ENCODE data around the gene CD80.

CD80 gene

GRCh38 chr3:119550192-119550910, 9.1 kb downstream of the CD80 start:
- in situ Hi-C loops (cut with MboI; ENCODE audit: low sequenced_read_pairs), result no loop called here

GRCh38 chr3:119548341-119548740, 11.1 kb downstream of the CD80 start:
- in situ Hi-C loops (cut with MboI; ENCODE audit: low sequenced_read_pairs), result no loop called here

GRCh38 chr3:119547227-119547626, 12.2 kb downstream of the CD80 start:
- in situ Hi-C loops (cut with MboI; ENCODE audit: low sequenced_read_pairs), result no loop called here

GRCh38 chr3:119543147-119543546, 16.3 kb downstream of the CD80 start:
- in situ Hi-C loops (cut with MboI; ENCODE audit: low sequenced_read_pairs), result no loop called here

GRCh38 chr3:119542168-119542767, 17.1 kb downstream of the CD80 start:
- in situ Hi-C loops (cut with MboI; ENCODE audit: low sequenced_read_pairs), result no loop called here

GRCh38 chr3:119541547-119541946, 17.9 kb downstream of the CD80 start:
- in situ Hi-C loops (cut with MboI; ENCODE audit: low sequenced_read_pairs), result no loop called here

GRCh38 chr3:119538772-119539171, 20.6 kb downstream of the CD80 start:
- in situ Hi-C loops (cut with MboI; ENCODE audit: low sequenced_read_pairs), result no loop called here

- in situ Hi-C loops (cut with MboI; ENCODE audit: low sequenced_read_pairs), result no loop called here
Observed at GRCh38 chr3:119536757-119537156, 22.7 kb downstream of the CD80 start.

GRCh38 chr3:119534296-119534695, 25.1 kb downstream of the CD80 start:
- in situ Hi-C loops (cut with MboI; ENCODE audit: low sequenced_read_pairs), result no loop called here

- in situ Hi-C loops (cut with MboI; ENCODE audit: low sequenced_read_pairs), result no loop called here
Observed at GRCh38 chr3:119531151-119531550, 28.3 kb downstream of the CD80 start.

GRCh38 chr3:119530456-119530855, 29.0 kb downstream of the CD80 start:
- in situ Hi-C loops (cut with MboI; ENCODE audit: low sequenced_read_pairs), result no loop called here

GRCh38 chr3:119529883-119530282, 29.5 kb downstream of the CD80 start:
- in situ Hi-C loops (cut with MboI; ENCODE audit: low sequenced_read_pairs), result no loop called here

GRCh38 chr3:119527714-119528113, 31.7 kb downstream of the CD80 start:
- in situ Hi-C loops (cut with MboI; ENCODE audit: low sequenced_read_pairs), result no loop called here

GRCh38 chr3:119524931-119525662, 34.3 kb downstream of the CD80 start:
- in situ Hi-C loops (cut with MboI; ENCODE audit: low sequenced_read_pairs), result no loop called here

GRCh38 chr3:119518026-119518425, 41.4 kb downstream of the CD80 start:
- in situ Hi-C loops (cut with MboI; ENCODE audit: low sequenced_read_pairs), result no loop called here

GRCh38 chr3:119517112-119517511, 42.3 kb downstream of the CD80 start:
- in situ Hi-C loops (cut with MboI; ENCODE audit: low sequenced_read_pairs), result no loop called here

GRCh38 chr3:119514637-119515036, 44.8 kb downstream of the CD80 start:
- in situ Hi-C loops (cut with MboI; ENCODE audit: low sequenced_read_pairs), result no loop called here

- in situ Hi-C loops (cut with MboI; ENCODE audit: low sequenced_read_pairs), result no loop called here
Observed at GRCh38 chr3:119510690-119511089, 48.7 kb downstream of the CD80 start.

GRCh38 chr3:119508172-119508845, 51.1 kb downstream of the CD80 start:
- in situ Hi-C loops (cut with MboI; ENCODE audit: low sequenced_read_pairs), result no loop called here

GRCh38 chr3:119507404-119507803, 52.0 kb downstream of the CD80 start:
- in situ Hi-C loops (cut with MboI; ENCODE audit: low sequenced_read_pairs), result no loop called here

GRCh38 chr3:119506631-119507030, 52.8 kb downstream of the CD80 start:
- in situ Hi-C loops (cut with MboI; ENCODE audit: low sequenced_read_pairs), result no loop called here
